Activated B cell treated with CpG ODN at 0.5 μM for 24 hours (primary cell): ENCODE results near the gene YIPF4. TPM values are rescaled to one million over a fixed set of nuclear protein-coding genes. Genes with fewer than 3 reads are reported as not detected.

Experiments
- ATAC-seq: fragments of 200-7000 bp; cut with Tn5 transposase; one replicate; pipeline ENCODE4 v1.10.0; 2021; ENCODE audit warnings: low read depth, mild to moderate bottlenecking, moderate library complexity
- CTCF ChIA-PET: fragments of 350-600 bp; sonication (Branson Sonifier 250); formaldehyde crosslinking; loops from one replicate; lab custom pipeline; 2021; ENCODE audit warnings: antibody characterized with exemption; lab: Charles Lee
- POLR2A ChIA-PET: fragments of 350-600 bp; sonication (Branson Sonifier 250); formaldehyde crosslinking; loops from one replicate; lab custom pipeline; 2021; ENCODE audit warnings: antibody characterized with exemption; lab: Charles Lee
- DNase-seq: peaks from one replicate; pipeline ENCODE4 v3.0.0; 2022
- H3K27ac Mint-ChIP-seq: one replicate; pipeline ENCODE4 v1.8.0; 2020; ENCODE audit warnings: mixed read lengths
- H3K27me3 Mint-ChIP-seq: one replicate; pipeline ENCODE4 v1.8.0; 2021; ENCODE audit warnings: mixed read lengths
- H3K36me3 Mint-ChIP-seq: one replicate; pipeline ENCODE4 v1.8.0; 2021; ENCODE audit warnings: low read depth, mixed read lengths
- H3K4me1 Mint-ChIP-seq: one replicate; pipeline ENCODE4 v1.8.0; 2021; ENCODE audit warnings: mixed read lengths
- H3K4me3 Mint-ChIP-seq: one replicate; pipeline ENCODE4 v1.8.0; 2020; ENCODE audit warnings: mild to moderate bottlenecking, mixed read lengths
- H3K9me3 Mint-ChIP-seq: one replicate; pipeline ENCODE4 v1.8.0; 2020; ENCODE audit warnings: mixed read lengths
- CTCF ChIP-seq: fragments of 200-600 bp; IDR thresholded peaks from one replicate; pipeline ENCODE4 v1.8.0; 2022; ENCODE audit warnings: antibody characterized with exemption, mild to moderate bottlenecking
- intact Hi-C: fragments of 100-400 bp; cut with micrococcal nuclease; formaldehyde crosslinking; loops from one replicate; pipeline ENCODE4 v1.15.1; 2024
- total RNA-seq: library from RNA; stranded (reverse); gene quantifications from 2 replicates; pipeline ENCODE4 v1.2.3, GENCODE V29; 2022

The YIPF4 gene
- total RNA-seq, 1 donor from 2014 or later, result 27.2 TPM

- ChIA-PET CTCF (no interaction called here), POLR2A (no interaction called here)
- TF ChIP-seq CTCF, result no peak
Observed at GRCh38 chr2:32237488-32237887, 40.2 kb upstream of the YIPF4 start.

GRCh38 chr2:32237996-32238395 is 39.7 kb upstream of the YIPF4 start:
- Mint-ChIP-seq H3K27ac (no peak overlapping the region), H3K4me1 (no peaks in the 10 kb centered on the region), H3K27me3 (no peaks in the 10 kb centered on the region), H3K4me3 (no peak overlapping the region), H3K9me3 (no peaks in the 10 kb centered on the region), H3K36me3 (peaks cover 31% of the 10 kb centered on the region)
- ChIA-PET CTCF (no interaction called here), POLR2A (no interaction called here)
- TF ChIP-seq CTCF, result no peak
- DNase-seq (no peak), ATAC-seq (no peak)
- intact Hi-C loops, result no loop called here

More at GRCh38 chr2:32237488-32237887, 40.2 kb upstream of the YIPF4 start:
- no peaks in the 10 kb centered on the region for H3K9me3 Mint-ChIP-seq
- H3K27me3 Mint-ChIP-seq, result no peaks in the 10 kb centered on the region
- H3K4me1 Mint-ChIP-seq, result no peaks in the 10 kb centered on the region
- H3K27ac Mint-ChIP-seq, result no peak overlapping the region
- no peak overlapping the region for H3K4me3 Mint-ChIP-seq
- DNase-seq (no peak), ATAC-seq (no peak)
- intact Hi-C loops, result no loop called here
- H3K36me3 Mint-ChIP-seq, result peaks cover 31% of the 10 kb centered on the region

DNA sequence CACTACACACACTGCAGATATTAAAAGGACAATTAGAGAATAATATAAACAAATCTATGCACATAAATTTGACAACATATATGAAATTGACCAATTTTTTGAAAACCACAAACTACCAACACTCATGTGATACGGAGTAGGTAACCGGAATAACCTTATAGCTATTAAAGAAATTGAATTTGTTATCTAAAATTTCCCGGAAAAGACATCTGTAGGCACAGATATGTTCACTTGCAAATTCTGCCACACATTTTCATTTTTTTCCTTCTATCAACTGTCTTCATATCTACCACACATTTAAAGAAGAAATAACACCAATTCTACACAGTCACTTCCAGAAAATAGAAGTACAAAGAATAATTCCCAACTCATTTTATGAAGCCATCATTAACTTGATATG is 35.4 kb upstream of the YIPF4 start:
- CTCF ChIA-PET, result no interaction called here
- H3K27me3 Mint-ChIP-seq, result no peaks in the 10 kb centered on the region
- no peak overlapping the region for H3K27ac Mint-ChIP-seq
- no peaks in the 10 kb centered on the region for H3K9me3 Mint-ChIP-seq
- no peak for DNase-seq
- POLR2A ChIA-PET, result no interaction called here
- TF ChIP-seq CTCF, result no peak
- intact Hi-C loops, result no loop called here
- no peak for ATAC-seq
- peaks cover 15% of the 10 kb centered on the region for H3K36me3 Mint-ChIP-seq
- no peaks in the 10 kb centered on the region for H3K4me1 Mint-ChIP-seq
- no peak overlapping the region for H3K4me3 Mint-ChIP-seq

- H3K27ac Mint-ChIP-seq, result no peak overlapping the region
- no peak for TF ChIP-seq CTCF
- no peak overlapping the region for H3K4me3 Mint-ChIP-seq
- no peaks in the 10 kb centered on the region for H3K36me3 Mint-ChIP-seq
- H3K4me1 Mint-ChIP-seq, result no peaks in the 10 kb centered on the region
- ChIA-PET POLR2A (no interaction called here), CTCF (no interaction called here)
- ATAC-seq, result no peak
- DNase-seq, result no peak
- intact Hi-C loops, result no loop called here
- H3K27me3 Mint-ChIP-seq, result no peaks in the 10 kb centered on the region
- H3K9me3 Mint-ChIP-seq, result no peaks in the 10 kb centered on the region
Observed at GRCh38 chr2:32246911-32247310, 30.8 kb upstream of the YIPF4 start.

DNA sequence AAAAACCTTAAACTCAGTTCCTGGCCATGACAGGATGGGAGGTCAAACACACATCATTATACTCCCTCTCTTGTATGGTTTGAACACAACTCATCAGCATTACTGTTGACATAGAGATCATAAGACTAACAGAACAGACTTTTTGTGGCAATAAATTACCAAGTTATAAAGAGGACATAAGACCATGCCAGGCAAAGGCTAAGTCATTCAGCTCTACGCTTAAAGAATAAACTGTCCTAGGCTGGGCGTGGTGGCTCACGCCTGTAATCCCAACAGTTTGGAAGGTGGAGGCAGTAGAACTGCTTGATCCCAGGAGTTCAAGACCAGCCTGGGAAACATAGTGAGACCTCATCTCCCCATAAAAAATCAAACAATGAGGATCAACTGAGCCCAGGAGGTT is 29.4 kb upstream of the YIPF4 start:
- no peak for TF ChIP-seq CTCF
- Mint-ChIP-seq H3K36me3 (no peaks in the 10 kb centered on the region), H3K9me3 (no peaks in the 10 kb centered on the region), H3K27me3 (no peaks in the 10 kb centered on the region), H3K4me1 (no peaks in the 10 kb centered on the region), H3K4me3 (no peak overlapping the region), H3K27ac (no peak overlapping the region)
- ATAC-seq (no peak), DNase-seq (no peak)
- ChIA-PET POLR2A (no interaction called here), CTCF (no interaction called here)
- intact Hi-C loops, result no loop called here
